MM.1S (cell line): ENCODE results near the gene FBXW11.

Experiments used
- DNase-seq: peaks from one replicate; pipeline ENCODE4 v3.0.0-alpha.2; 2015
- H2AFZ ChIP-seq: fragments of 300-600 bp; sonication (generic); 2 replicates; pipeline ENCODE4 v1.6.0; 2016; ENCODE audit warnings: antibody characterized with exemption, low read length
- H3F3A ChIP-seq: fragments of 300-600 bp; sonication (generic); 2 replicates; pipeline ENCODE4 v1.6.1; 2016; ENCODE audit warnings: mild to moderate bottlenecking, antibody characterized with exemption, low read length, moderate library complexity, mixed read lengths; ENCODE audit not compliant: insufficient read depth
- H3K27ac ChIP-seq: fragments of 300-600 bp; sonication (generic); 2 replicates; pipeline ENCODE4 v1.5.1; 2016; ENCODE audit warnings: mild to moderate bottlenecking, low read length
- H3K27me3 ChIP-seq: fragments of 300-600 bp; sonication (generic); replicated peaks from 2 replicates; pipeline ENCODE4 v1.6.0; 2016; ENCODE audit warnings: low read length; ENCODE audit not compliant: insufficient read depth
- H3K36me3 ChIP-seq: fragments of 300-600 bp; sonication (generic); replicated peaks from 2 replicates; pipeline ENCODE4 v1.6.1; 2016; ENCODE audit warnings: mild to moderate bottlenecking, low read length, mixed read lengths; ENCODE audit not compliant: insufficient read depth
- H3K4me1 ChIP-seq: fragments of 300-600 bp; sonication (generic); 2 replicates; pipeline ENCODE4 v1.6.1; 2016; ENCODE audit warnings: low read length, mixed read lengths
- H3K4me2 ChIP-seq: fragments of 300-600 bp; sonication (generic); 2 replicates; pipeline ENCODE4 v1.6.0; 2016; ENCODE audit warnings: low read depth, low read length
- H3K4me3 ChIP-seq: fragments of 300-600 bp; sonication (generic); 2 replicates; pipeline ENCODE4 v1.5.1; 2016; ENCODE audit warnings: low read length, mixed read lengths
- H3K79me2 ChIP-seq: fragments of 300-600 bp; sonication (generic); 2 replicates; pipeline ENCODE4 v1.6.1; 2016; ENCODE audit warnings: mixed run types, low read length, mixed read lengths
- H3K9ac ChIP-seq: fragments of 300-600 bp; sonication (generic); 2 replicates; pipeline ENCODE4 v1.6.1; 2016; ENCODE audit warnings: low read length, mixed read lengths
- H3K9me2 ChIP-seq: fragments of 300-600 bp; sonication (generic); replicated peaks from 2 replicates; pipeline ENCODE4 v1.6.1; 2016; ENCODE audit warnings: mild to moderate bottlenecking, low read length, mixed read lengths; ENCODE audit not compliant: insufficient read depth
- H3K9me3 ChIP-seq: fragments of 300-600 bp; sonication (generic); replicated peaks from 2 replicates; pipeline ENCODE4 v1.6.1; 2016; ENCODE audit warnings: mild to moderate bottlenecking, low read length, mixed read lengths; ENCODE audit not compliant: insufficient read depth
- H4K20me1 ChIP-seq: fragments of 300-600 bp; sonication (generic); 2 replicates; pipeline ENCODE4 v1.6.1; 2016; ENCODE audit warnings: mild to moderate bottlenecking, low read length, moderate library complexity, mixed read lengths; ENCODE audit not compliant: insufficient read depth
- EZH2 ChIP-seq: fragments of 300-600 bp; sonication (generic); optimal IDR thresholded peaks from 2 replicates; pipeline ENCODE3; 2017; ENCODE audit warnings: low read depth, mild to moderate bottlenecking, antibody characterized with exemption, low read length, mixed read lengths
- EZH2phosphoT487 ChIP-seq: fragments of 300-600 bp; sonication (generic); IDR thresholded peaks from 2 replicates; pipeline ENCODE4 v1.6.1; 2018; ENCODE audit warnings: antibody characterized with exemption, low read length
- TF ChIP-seq, protein P1 (sequence below): fragments of 300-600 bp; sonication (generic); IDR thresholded peaks from 2 replicates; pipeline ENCODE4 v1.5.1; 2016; ENCODE audit warnings: antibody characterized with exemption, low read length, mixed read lengths

The FBXW11 gene

DNA sequence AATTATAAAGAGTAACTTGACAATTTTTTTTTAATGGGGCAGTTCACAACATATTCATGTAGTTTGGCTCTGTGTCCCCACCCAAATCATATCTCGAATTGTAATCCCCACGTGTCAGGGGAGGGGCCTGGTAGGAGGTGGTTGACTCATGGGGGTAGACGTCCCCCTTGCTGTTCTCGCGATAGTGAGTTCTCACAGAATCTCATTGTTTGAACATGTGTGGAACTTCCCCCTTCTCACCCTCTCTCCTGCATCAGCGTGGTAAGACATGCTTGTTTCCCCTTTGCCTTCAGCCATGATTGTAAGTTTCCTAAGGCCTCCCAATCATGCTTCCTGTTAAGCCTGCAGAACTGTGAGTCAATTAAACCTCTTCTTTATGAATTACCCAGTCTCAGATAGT is 40.7 kb downstream of the FBXW11 start:
- Histone ChIP-seq H3K4me1 (0 out of 2 replicates have a peak, but pooled peaks cover 3% of the 10 kb centered on the region), H4K20me1 (peaks cover 12% of the 10 kb centered on the region; the same call in 1 of the 2 replicates)
- TF ChIP-seq, protein P1, sequence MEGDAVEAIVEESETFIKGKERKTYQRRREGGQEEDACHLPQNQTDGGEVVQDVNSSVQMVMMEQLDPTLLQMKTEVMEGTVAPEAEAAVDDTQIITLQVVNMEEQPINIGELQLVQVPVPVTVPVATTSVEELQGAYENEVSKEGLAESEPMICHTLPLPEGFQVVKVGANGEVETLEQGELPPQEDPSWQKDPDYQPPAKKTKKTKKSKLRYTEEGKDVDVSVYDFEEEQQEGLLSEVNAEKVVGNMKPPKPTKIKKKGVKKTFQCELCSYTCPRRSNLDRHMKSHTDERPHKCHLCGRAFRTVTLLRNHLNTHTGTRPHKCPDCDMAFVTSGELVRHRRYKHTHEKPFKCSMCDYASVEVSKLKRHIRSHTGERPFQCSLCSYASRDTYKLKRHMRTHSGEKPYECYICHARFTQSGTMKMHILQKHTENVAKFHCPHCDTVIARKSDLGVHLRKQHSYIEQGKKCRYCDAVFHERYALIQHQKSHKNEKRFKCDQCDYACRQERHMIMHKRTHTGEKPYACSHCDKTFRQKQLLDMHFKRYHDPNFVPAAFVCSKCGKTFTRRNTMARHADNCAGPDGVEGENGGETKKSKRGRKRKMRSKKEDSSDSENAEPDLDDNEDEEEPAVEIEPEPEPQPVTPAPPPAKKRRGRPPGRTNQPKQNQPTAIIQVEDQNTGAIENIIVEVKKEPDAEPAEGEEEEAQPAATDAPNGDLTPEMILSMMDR = no peak
- TF ChIP-seq EZH2 (no peak), EZH2phosphoT487 (no peak)

DNA sequence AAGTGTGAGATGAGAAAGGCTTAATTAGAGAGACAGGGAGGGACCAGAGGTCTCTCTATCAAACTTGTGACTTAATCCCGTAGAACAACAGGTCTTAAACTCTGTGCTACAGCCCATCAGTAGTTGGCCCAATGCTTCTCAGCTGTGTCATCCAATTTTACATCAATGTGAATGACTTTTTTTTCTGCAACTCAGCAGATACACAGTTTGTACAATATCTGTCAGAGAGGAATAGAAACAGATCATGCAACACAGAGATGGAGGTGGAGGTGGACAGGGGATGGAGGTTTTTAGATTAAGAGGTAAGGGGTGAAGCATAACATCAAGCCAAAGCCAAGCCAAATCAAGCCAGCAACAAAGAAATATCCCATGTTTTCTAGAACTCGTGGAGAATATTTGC is 43.0 kb downstream of the FBXW11 start:
- Histone ChIP-seq H3K4me1 (0 out of 2 replicates have a peak, but pooled peaks cover 3% of the 10 kb centered on the region), H3K27ac (no peak overlapping the region), H3F3A (0 out of 2 replicates have a peak, but pooled peaks cover 5% of the 10 kb centered on the region), H3K36me3 (no peaks in the 10 kb centered on the region), H3K9ac (no peak overlapping the region), H3K4me2 (no peak overlapping the region), H2AFZ (no peak overlapping the region), H3K27me3 (no peaks in the 10 kb centered on the region), H3K9me3 (no peaks in the 10 kb centered on the region), H3K79me2 (peaks cover 92% of the 10 kb centered on the region), H3K9me2 (no peaks in the 10 kb centered on the region), H4K20me1 (peaks cover 12% of the 10 kb centered on the region; the same call in 1 of the 2 replicates), H3K4me3 (no peak overlapping the region)
- TF ChIP-seq EZH2phosphoT487 (no peak), EZH2 (no peak)
- TF ChIP-seq, protein P1 = no peak
- no peak for DNase-seq

More for the DNA sequence above, 40.7 kb downstream of the FBXW11 start:
- Histone ChIP-seq H3K27ac (no peak overlapping the region), H3K4me2 (no peak overlapping the region), H3K9me3 (no peaks in the 10 kb centered on the region), H3K36me3 (no peaks in the 10 kb centered on the region), H3K79me2 (peaks cover 91% of the 10 kb centered on the region), H2AFZ (no peak overlapping the region), H3F3A (0 out of 2 replicates have a peak, but pooled peaks cover 5% of the 10 kb centered on the region), H3K9me2 (no peaks in the 10 kb centered on the region), H3K27me3 (no peaks in the 10 kb centered on the region), H3K4me3 (no peak overlapping the region), H3K9ac (no peak overlapping the region)
- DNase-seq = no peak

DNA sequence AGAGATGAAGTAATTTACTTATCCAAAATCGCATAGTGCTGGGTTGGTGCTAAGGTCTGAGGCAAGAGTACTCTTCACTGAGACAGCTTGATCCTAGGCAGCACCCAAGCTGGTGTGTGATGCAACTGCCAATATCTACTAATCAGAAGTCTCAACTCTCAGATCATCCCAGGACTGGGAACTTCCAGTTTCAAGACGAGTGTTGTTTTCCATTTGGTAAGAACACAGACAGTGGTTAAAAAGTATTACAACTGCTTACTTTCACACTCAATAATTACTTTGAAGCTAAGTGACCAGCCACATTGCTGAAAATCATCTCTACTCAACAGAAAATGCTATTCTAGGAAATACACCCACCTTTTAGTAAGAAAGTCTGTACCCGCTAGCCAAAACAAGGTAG is 45.3 kb downstream of the FBXW11 start:
- no peaks in the 10 kb centered on the region for H3K9me3 ChIP-seq
- no peak overlapping the region for H2AFZ ChIP-seq
- DNase-seq = no peak
- no peaks in the 10 kb centered on the region for H3K27me3 ChIP-seq
- TF ChIP-seq, protein P1 = no peak
- TF ChIP-seq EZH2 (no peak), EZH2phosphoT487 (no peak)
- no peak overlapping the region for H3K4me2 ChIP-seq
- H3K9me2 ChIP-seq = no peaks in the 10 kb centered on the region
- 0 out of 2 replicates have a peak, but pooled peaks cover 3% of the 10 kb centered on the region for H3K4me1 ChIP-seq
- H3F3A ChIP-seq = 0 out of 2 replicates have a peak, but pooled peaks cover 5% of the 10 kb centered on the region
- H3K27ac ChIP-seq = no peak overlapping the region
- H3K36me3 ChIP-seq = no peaks in the 10 kb centered on the region
- no peak overlapping the region for H3K4me3 ChIP-seq
- peaks cover 98% of the 10 kb centered on the region for H3K79me2 ChIP-seq
- H3K9ac ChIP-seq = no peak overlapping the region
- H4K20me1 ChIP-seq = peaks cover 26% of the 10 kb centered on the region; the same call in 1 of the 2 replicates
